ENCODE results near the gene DMAC2.

DMAC2 gene

DNA sequence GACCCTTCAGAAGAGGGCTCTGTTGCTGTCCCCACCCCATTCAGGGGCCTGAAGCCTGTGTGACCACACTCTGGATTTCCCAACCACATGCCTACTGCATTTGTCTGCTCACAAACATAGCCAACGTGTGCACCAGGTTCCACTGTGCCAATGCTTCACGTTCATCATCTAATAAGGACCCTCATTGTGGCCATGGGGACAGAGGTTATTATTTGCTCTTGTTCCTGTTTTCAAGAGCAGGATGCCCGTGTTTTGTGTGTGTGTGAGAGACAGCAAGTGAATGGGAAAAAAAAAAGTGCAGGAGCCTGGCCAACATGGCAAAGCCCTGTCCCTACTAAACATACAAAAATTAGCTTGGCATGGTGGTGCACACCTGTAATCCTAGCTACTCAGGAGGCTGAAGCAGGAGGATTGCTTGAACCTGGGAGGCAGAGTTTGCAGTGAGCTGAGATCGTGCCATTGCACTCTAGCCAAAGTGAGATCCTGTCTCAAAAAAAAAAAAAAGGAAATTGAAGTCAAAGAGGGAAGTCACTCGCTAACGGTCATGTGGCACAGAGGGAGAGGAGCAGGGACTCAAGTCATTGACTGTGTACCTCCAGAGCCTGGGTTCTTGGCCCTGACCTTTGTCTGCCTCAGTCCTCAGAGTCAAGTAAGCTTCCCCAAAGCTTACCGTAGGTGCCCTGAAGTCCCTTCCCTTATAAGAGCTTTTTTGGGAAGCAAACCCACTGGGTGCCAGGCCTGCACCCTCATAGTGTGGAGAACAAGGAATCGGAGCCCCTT, 19.4 kb downstream of the DMAC2 start:
- Histone ChIP-seq H3K4me1 (ENCODE audit: insufficient read depth, low read length) (no peaks in the 10 kb centered on the region), H3K9me3 (ENCODE audit: insufficient read depth, low read length, severe bottlenecking) (no peaks in the 10 kb centered on the region), H3K27me3 (ENCODE audit: insufficient read depth, low read length, poor library complexity) (no peaks in the 10 kb centered on the region), H3K4me2 (ENCODE audit: insufficient read depth, low read length) (no peak overlapping the region), H4K20me1 (ENCODE audit: insufficient read depth, low read length) (no peaks in the 10 kb centered on the region; the same call in 1 of the 2 replicates), H3K36me3 (ENCODE audit: insufficient read depth, low read length) (peaks cover 60% of the 10 kb centered on the region), H3K27ac (ENCODE audit: low read length) (no peak overlapping the region), H3K4me3 (ENCODE audit: low read depth in 1 of 2, low read length in 2 of 2) (no peak overlapping the region), H2AFZ (ENCODE audit: low read depth, low read length) (no peak overlapping the region), H3K79me2 (ENCODE audit: insufficient read depth, low read length) (no peaks in the 10 kb centered on the region), H3K9ac (ENCODE audit: low read depth, low read length) (no peak overlapping the region)
- no peak for ATAC-seq (ENCODE audit: insufficient read depth, low read depth)
- no peak for DNase-seq
- TF ChIP-seq CTCF (IDR thresholded peaks at IDR 0.05; ENCODE audit: borderline replicate concordance, extremely low read depth, low read length, poor library complexity, severe bottlenecking), result no peak
- TF ChIP-seq EZH2 (IDR thresholded peaks at IDR 0.05; ENCODE audit: borderline replicate concordance, low read depth, low read length, severe bottlenecking), result no peak

DNA sequence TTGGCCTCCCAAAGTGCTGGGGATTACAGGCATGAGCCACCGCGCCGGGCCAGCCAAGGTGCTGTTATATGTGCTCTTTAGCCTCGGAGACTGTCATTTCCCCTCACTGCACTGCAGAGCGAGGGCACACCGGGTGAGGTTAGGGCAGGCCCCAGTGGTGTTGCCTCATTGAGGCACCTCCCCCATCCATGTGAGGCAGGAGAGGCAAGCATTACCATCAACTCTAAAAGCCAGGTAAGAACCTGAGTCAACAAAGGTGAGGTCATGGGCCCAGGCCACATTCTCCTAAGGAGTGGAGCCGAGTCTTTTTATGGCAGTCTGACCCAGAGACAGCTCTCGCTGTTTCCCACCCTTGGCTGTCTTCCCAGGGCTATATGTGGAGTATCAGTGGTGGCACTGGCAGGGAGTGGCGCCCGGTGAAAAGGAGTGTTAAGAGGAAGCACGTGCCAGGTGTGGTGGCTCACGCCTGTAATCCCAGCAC, 23.5 kb downstream of the DMAC2 start:
- H3K9ac ChIP-seq (ENCODE audit: low read depth, low read length), result no peak overlapping the region
- ATAC-seq (ENCODE audit: insufficient read depth, low read depth), result no peak
- DNase-seq, result no peak
- H3K4me1 ChIP-seq (ENCODE audit: insufficient read depth, low read length), result no peaks in the 10 kb centered on the region
- no peaks in the 10 kb centered on the region for H3K27me3 ChIP-seq (ENCODE audit: insufficient read depth, low read length, poor library complexity)
- no peak overlapping the region for H2AFZ ChIP-seq (ENCODE audit: low read depth, low read length)
- H3K36me3 ChIP-seq (ENCODE audit: insufficient read depth, low read length), result peaks cover 53% of the 10 kb centered on the region
- TF ChIP-seq CTCF (IDR thresholded peaks at IDR 0.05; ENCODE audit: borderline replicate concordance, extremely low read depth, low read length, poor library complexity, severe bottlenecking) (no peak), EZH2 (IDR thresholded peaks at IDR 0.05; ENCODE audit: borderline replicate concordance, low read depth, low read length, severe bottlenecking) (no peak)
- H4K20me1 ChIP-seq (ENCODE audit: insufficient read depth, low read length), result no peaks in the 10 kb centered on the region
- no peaks in the 10 kb centered on the region for H3K9me3 ChIP-seq (ENCODE audit: insufficient read depth, low read length, severe bottlenecking)
- H3K4me2 ChIP-seq (ENCODE audit: insufficient read depth, low read length), result no peak overlapping the region
- no peak overlapping the region for H3K4me3 ChIP-seq (ENCODE audit: low read depth in 1 of 2, low read length in 2 of 2)
- H3K27ac ChIP-seq (ENCODE audit: low read length), result no peak overlapping the region
- H3K79me2 ChIP-seq (ENCODE audit: insufficient read depth, low read length), result no peaks in the 10 kb centered on the region

- H3K27me3 ChIP-seq (ENCODE audit: insufficient read depth, low read length, poor library complexity), result no peaks in the 10 kb centered on the region
- no peaks in the 10 kb centered on the region for H3K4me1 ChIP-seq (ENCODE audit: insufficient read depth, low read length)
- no peak overlapping the region for H2AFZ ChIP-seq (ENCODE audit: low read depth, low read length)
- no peaks in the 10 kb centered on the region for H3K9me3 ChIP-seq (ENCODE audit: insufficient read depth, low read length, severe bottlenecking)
- H4K20me1 ChIP-seq (ENCODE audit: insufficient read depth, low read length), result no peaks in the 10 kb centered on the region
- H3K9ac ChIP-seq (ENCODE audit: low read depth, low read length), result no peak overlapping the region
- ATAC-seq (ENCODE audit: insufficient read depth, low read depth) (no peak), DNase-seq (no peak)
- peaks cover 57% of the 10 kb centered on the region for H3K36me3 ChIP-seq (ENCODE audit: insufficient read depth, low read length)
- no peaks in the 10 kb centered on the region for H3K79me2 ChIP-seq (ENCODE audit: insufficient read depth, low read length)
- H3K27ac ChIP-seq (ENCODE audit: low read length), result no peak overlapping the region
- TF ChIP-seq EZH2 (IDR thresholded peaks at IDR 0.05; ENCODE audit: borderline replicate concordance, low read depth, low read length, severe bottlenecking) (no peak), CTCF (IDR thresholded peaks at IDR 0.05; ENCODE audit: borderline replicate concordance, extremely low read depth, low read length, poor library complexity, severe bottlenecking) (no peak)
- H3K4me2 ChIP-seq (ENCODE audit: insufficient read depth, low read length), result no peak overlapping the region
- no peak overlapping the region for H3K4me3 ChIP-seq (ENCODE audit: low read depth in 1 of 2, low read length in 2 of 2)
These were observed 24.5 kb downstream of the DMAC2 start for GRCh38 chr19:41415154-41415571.
